GM12891 (cell line): ENCODE measurements around the gene FAM124A.

Source experiments
- POLR2A ChIP-seq: IDR thresholded peaks from 2 replicates; pipeline ENCODE4 v1.6.1; 2011; ENCODE audit warnings: low read depth, low read length, control low read depth
- POLR2AphosphoS5 ChIP-seq: IDR thresholded peaks from 2 replicates; pipeline ENCODE4 v1.6.1; 2011; ENCODE audit warnings: low read depth, low read length, control low read depth
- POU2F2 ChIP-seq: IDR thresholded peaks from 2 replicates; pipeline ENCODE4 v1.6.1; 2011; ENCODE audit warnings: low read depth, mild to moderate bottlenecking, control low read depth, low read length, moderate library complexity
- SPI1 ChIP-seq: IDR thresholded peaks from 2 replicates; pipeline ENCODE4 v1.6.1; 2011; ENCODE audit warnings: low read depth, low read length, control low read depth
- TAF1 ChIP-seq: IDR thresholded peaks from 2 replicates; pipeline ENCODE4 v1.6.1; 2011; ENCODE audit warnings: low read depth, low read length, control low read depth

GRCh38 chr13:51225029-51225428, 2.8 kb downstream of the FAM124A start:
- TF ChIP-seq POLR2A = no peak
- TF ChIP-seq POLR2AphosphoS5 = no peak
- no peak for TF ChIP-seq TAF1
- no peak for TF ChIP-seq POU2F2
- TF ChIP-seq SPI1 = no peak
